Fibroblast of skin of back (primary cell): ENCODE measurements around the gene EFCAB12.
A peak's percentile ranks its signal among the peaks of the same experiment; 100 is the strongest.
"Not testable (repeated sequence)": the region's sequence is repeated elsewhere in the genome, so short reads cannot be mapped to it uniquely, and the experiment has no call there.

ENCODE experiments used
- DNase-seq: peaks from one replicate; pipeline ENCODE4 v3.0.0-alpha.2; 2013

Gene EFCAB12

DNA sequence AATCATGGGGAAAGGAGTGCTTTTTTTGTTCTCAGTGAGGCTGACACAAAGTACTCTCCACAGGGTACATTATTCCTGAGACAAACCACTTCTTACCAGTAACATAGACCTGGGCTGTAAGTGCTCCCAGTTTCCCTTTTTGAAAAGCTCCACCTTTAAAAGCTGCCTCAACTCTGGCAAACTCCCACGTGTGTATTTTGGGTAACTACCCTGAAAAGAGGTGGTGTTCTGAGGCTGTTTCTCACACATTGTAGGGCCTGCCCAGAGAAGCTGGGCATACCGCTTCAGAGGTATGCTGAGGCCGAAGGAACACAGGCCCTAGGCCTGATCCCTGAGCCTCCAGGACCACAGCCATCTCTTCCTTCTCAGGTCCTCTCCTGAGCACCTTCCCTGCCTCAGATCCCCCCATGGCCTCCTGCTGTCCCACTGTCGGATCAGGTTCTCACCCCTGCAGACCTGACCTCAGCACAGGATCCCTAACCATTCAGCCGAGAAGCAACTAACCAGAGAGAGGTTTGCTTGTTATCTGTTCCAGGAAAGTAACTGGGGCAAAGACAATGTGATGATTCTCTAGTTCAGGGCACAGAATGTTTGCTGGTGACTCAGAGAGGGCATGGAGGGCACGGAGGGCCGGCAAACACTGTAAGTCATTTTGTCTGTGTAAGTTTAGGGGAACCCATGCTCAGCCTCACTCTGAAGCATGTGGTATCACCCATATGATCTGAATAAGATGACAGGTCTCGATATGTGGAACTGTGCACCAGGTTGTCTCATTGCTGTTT, 36.1 kb downstream of the EFCAB12 start:
- DNase-seq = not testable (repeated sequence)

DNA sequence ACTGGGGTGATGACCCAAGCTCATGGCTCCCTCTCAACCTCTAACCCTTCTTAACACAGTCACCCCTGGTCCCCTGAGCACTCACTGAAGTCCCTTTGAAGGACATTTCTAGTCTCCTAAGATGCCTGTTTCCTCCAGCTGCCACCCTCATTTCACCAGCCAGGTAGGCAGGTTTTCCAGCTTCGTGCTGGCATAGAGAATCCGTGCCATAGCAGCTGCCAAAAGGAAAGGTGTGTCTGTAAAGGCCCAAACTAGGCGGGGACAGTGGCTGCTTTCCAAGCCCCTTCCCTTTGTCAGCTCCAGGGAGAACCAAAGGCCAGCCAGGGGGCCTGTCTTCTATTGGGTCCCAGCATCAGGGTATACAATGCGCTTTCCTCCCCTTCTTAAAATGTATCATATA, 36.9 kb downstream of the EFCAB12 start:
- DNase-seq = not testable (repeated sequence)

GRCh38 chr3:129389572-129389937, 38.9 kb downstream of the EFCAB12 start:
- DNase-seq = no peak

DNA sequence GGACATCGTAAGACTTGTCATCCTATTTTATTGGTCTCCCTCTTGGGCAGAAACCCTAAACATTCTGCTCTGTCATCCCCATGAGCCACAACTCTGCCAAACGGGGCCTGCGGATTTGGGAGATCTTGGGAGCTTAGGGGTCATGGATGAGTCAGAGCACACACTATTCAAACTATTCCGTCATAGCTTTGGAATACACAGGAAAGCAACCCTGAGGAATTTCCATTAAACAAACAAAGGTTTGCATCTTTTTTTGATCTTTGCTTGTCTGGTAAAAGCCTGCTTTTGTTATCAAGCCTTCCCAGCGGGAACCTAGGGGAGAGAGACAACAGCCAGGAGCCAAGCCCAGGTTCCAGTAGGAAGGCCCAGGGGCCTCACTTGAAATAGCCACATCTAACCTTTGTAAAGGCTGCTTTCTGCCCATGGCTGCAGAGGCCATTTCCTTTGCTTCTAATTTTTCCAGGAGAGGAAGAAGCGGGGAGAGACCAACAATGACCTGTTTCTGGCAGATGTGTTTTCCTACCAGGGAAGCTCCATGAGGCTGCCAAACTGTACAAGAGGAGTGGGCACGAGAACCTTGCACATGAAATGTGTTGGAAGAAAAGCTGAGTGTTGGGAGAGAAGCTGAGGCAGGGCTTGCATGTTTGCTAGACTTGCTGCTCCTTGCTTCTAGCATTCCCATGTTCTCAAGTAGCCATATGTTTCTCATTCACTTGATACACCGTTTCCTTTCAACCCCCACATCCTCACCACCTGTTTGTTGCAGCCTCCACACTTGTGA, 39.5 kb downstream of the EFCAB12 start:
- peak; percentile 69 for DNase-seq

GRCh38 chr3:129387487-129387886, 40.9 kb downstream of the EFCAB12 start:
- DNase-seq = no peak

- no peak for DNase-seq
Measured at GRCh38 chr3:129386984-129387383, 41.5 kb downstream of the EFCAB12 start.

DNA sequence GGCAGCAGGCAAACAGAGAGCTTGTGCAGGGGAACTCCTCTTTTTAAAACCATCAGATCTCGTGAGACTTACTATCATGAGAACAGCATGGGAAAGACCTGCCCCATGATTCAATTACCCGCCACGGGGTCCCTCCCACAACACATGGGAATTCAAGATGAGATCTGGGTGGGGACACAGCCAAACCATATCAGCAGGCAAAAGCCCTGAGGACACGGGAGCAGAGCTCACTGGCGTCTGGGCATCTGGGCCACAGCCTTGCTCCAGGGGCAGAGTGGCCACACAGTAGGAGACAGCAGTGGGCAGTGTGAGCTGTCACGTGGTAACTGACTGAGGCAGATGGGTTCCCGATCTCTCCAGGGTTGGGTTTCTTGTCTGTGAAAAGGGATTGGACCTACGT, 42.9 kb downstream of the EFCAB12 start:
- DNase-seq = not testable (repeated sequence)

DNA sequence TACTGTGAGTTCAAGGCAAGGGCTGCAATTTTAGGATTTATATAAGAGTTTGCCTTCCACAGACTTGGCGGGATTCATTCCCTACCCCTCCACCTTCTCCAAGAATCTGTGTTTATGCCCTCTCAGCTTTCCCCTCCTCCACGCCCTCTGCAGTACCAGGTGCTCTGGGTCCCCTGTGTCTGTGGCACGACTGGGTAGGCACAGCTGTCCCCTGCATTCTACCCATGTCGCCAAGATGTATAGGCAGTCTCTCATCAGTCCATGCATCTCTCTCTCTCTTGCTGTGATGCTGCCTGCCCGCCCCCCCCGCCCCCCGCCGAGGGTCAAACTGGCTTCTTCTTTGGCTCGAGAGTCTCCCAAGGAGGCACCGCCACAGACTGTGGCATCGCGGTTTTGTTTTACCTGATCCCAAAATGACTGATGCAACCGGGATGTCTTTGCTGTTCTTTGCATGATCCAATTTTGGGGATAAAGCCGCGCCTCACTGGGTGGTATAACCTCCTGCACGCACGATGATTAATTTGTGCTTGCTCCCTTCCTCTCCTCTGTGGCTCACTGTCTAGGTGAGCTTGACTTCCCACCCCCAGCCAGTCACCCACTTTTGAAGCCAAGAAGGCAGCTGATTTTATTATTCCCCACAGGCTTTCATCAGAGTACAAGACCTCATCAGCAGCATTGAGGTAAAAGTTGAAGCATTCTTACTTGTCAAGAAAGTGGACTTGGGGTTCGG, 43.7 kb downstream of the EFCAB12 start:
- DNase-seq = no peak

DNA sequence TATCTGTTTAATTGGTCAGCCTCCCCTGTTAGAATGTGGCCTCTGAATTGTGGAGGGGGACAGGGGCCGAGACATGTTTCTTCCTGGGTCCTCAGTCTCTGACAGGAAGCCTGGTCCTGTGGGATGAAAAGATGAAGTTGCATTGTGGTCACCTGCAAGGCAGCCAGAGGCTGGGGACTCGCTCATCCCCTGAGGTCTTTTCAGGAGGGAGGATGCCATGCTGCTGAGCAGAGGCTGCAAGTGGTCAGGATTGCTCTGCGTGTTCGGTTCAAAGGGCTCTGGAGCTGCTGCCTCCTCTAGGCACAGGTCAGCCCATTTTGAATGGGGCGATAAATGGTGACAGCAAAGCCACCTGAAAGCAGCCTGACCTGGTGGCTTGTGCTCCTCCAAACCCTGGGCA, 44.3 kb downstream of the EFCAB12 start:
- not testable (repeated sequence) for DNase-seq

- DNase-seq = peak; percentile 64
Measured at GRCh38 chr3:129383292-129383860, 45.1 kb downstream of the EFCAB12 start.

- DNase-seq = no peak
Measured at GRCh38 chr3:129382366-129382765, 46.1 kb downstream of the EFCAB12 start.

- DNase-seq = no peak
Measured at GRCh38 chr3:129379582-129380358, 48.7 kb downstream of the EFCAB12 start.

DNA sequence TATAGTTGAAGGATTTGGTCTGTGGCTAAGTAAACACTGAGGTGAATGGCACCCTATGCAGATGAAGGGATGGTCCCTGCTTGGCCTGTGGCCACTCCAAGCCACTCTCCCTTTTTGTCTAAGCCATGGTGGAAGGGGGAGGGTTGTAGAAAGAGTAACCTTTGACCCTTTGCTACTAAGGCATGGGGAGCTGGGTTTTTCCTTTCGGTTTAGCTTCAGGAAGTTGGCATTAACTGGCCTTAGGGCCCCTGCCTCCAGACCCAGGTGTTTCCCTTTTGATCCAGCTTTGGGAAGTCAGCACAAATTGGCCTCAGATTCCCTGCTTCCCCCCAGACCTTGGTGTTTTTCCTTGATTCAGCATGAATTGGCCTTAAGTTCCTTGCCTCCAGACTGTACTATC, 49.5 kb downstream of the EFCAB12 start:
- DNase-seq = no peak

DNA sequence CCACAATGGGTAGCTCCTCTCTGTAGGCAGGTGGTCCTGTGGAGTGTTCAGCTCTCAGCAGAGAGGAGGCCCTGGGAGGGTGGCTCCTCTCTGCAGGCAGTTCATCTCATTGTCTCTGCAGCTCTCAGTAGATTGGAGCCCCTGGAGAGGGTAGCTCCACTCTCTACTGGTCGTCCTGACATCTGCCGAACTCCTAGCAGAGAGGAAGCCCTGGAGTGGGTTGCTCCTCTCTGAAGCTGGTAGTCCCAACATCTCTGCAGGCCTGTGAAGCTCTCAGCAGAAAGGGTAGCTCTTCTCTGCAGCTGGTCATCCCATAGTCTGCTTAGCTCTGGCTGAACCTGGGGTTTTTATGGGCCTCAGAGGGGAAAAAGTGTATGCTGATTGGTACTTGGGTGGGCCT, 50.8 kb downstream of the EFCAB12 start:
- DNase-seq = no peak

- no peak for DNase-seq
Measured at GRCh38 chr3:129375099-129375498, 53.3 kb downstream of the EFCAB12 start.

- no peak for DNase-seq
Measured at GRCh38 chr3:129371041-129371826, 57.2 kb downstream of the EFCAB12 start.

DNA sequence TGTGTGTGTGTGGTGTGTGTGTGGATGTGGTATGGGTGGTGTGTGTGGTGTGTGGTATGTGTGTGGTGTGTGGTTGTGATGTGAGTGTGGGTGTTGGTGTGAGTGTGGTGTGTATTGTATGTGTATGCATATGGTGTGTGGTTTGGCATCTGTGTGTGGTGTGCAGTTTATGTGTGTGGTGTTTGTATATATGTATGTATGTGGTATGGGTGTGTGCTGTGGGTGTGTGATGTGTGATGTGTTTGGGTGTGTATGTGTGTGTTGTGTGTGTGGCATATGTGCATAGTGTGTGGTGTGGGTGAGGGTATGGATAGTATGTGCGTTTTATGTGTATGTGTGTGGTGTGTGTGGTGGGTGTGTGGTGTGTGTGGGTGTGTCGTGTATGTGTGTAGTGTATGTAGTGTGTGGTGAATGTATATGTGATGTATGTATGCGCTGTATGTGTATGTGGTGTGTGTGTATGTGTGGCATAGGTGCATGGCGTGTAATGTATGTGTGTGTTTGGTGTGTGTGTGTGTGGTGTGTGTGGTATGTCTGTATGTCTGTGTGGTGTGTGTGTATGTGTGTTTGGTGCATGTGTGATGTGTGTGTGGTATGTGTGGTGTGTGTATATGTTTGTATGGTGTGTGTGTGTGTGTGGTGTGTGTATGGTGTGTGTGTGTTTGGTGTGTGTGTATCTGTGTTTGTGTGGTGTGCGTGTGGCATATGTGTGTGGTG, 58.0 kb downstream of the EFCAB12 start:
- DNase-seq = no peak

DNA sequence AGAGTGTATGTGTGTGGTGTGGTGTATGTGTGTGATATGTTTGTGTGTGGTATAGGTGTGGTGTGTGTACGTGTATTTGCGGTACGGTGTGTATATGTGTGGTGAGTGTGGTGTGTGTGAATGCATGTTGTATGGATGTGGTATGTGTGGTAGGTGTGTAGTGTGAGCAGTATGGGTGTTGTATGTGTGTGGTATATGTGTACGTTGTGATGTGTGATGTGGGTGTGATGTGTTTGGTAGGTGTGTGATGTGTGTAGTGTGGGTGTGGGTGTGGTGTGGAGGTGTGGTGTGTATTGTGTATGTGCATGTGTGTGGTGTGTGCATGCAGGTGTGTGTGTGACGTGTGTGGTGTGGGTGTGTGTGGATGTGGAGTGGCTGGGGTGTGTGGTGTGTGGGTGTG, 58.7 kb downstream of the EFCAB12 start:
- DNase-seq = no peak

DNA sequence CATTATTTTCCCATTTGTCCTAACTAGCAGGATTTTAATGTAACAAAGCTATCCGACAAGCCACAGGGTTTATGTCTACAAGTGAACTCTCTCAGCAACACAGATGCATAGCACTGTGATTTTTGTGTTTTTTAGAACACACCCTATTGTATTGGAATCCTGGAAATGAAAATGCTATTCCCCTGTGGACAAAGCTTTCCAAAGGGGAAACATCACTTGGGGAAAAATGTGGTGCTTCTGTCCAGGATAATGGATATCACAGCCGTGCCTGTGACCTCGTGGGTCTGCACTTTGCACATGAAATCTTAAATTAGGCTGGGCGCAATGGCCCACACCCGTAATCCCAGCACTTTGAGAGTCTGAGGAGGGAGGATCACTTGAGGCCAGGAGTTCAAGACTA, 60.6 kb downstream of the EFCAB12 start:
- no peak for DNase-seq

DNA sequence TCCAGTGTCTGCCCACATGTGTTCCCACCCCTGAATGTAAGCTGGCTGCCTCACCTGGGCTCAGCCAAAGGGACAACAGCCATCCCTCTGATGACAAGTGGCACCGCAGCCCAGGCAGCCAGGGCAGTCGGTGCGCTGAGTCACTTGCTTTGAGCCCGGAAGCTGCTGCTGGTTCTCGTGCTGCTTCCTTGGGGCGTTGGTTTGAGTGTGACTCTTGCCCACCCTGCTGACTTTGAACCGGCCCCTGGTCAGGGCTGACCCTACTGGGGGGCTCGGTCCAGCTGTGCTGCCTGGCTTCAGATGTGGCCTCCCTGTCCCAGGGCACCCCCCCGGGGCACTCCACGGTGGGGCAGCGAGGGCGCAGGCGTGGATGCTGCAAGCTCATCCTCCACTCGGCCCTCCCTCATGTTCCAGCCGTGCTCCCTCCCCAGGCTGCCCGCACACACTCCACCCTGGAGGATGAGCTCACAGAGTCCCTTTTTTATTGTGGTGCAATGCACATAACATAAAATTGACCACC, 62.1 kb downstream of the EFCAB12 start:
- DNase-seq = no peak
